Endothelial cell of umbilical vein (primary cell): Measurements from ENCODE around the gene REC8. TPM values are rescaled to one million over a fixed set of nuclear protein-coding genes. Genes with fewer than 3 reads are reported as not detected.

ENCODE experiments used
- BruUV-seq: library from RNA; stranded (reverse); fragments of 400-500 nt; replicated peaks from 2 replicates; lab custom pipeline; 2021; lab: Mats Ljungman, UMichigan
- CTCF ChIA-PET: fragments of 300-600, 350-600 bp; sonication (Branson Sonifier 250); formaldehyde crosslinking; loops from one replicate; lab custom pipeline; 2021; ENCODE audit warnings: antibody characterized with exemption, inconsistent platforms; lab: Charles Lee
- POLR2A ChIA-PET: fragments of 300-600, 350-600 bp; sonication (Branson Sonifier 250); formaldehyde crosslinking; loops from one replicate; lab custom pipeline; 2021; ENCODE audit warnings: antibody characterized with exemption, inconsistent platforms; lab: Charles Lee
- DNase-seq: peaks from one replicate; pipeline ENCODE4 v3.0.0-alpha.2; 2011; ENCODE audit warnings: low read depth, low spot score
- FAIRE-seq: peaks from 2 replicates; lab custom pipeline; 2011; peaks lifted over from hg19 to GRCh38; lab: Jason Lieb, UNC
- H2AFZ ChIP-seq: 2 replicates; pipeline ENCODE4 v1.6.0; 2012; ENCODE audit warnings: low read depth, low read length, control low read depth, inconsistent platforms
- H3K27ac ChIP-seq: 2 replicates; pipeline ENCODE4 v1.5.1; 2011; ENCODE audit warnings: low read depth, mild to moderate bottlenecking, control low read depth, low read length, moderate library complexity; ENCODE audit not compliant: insufficient read depth
- H3K27me3 ChIP-seq, 2 experiments: 2 replicates each; pipeline versions ENCODE4 v1.6.0 to v1.6.1; 2011; ENCODE audit warnings: low read length in 2 of 2, mixed read lengths in 1 of 2; ENCODE audit not compliant: control insufficient read depth in 2 of 2, insufficient read depth in 2 of 2
- H3K36me3 ChIP-seq, 2 experiments: 2 replicates in 1 of 2; 3 replicates in 1 of 2; pipeline ENCODE4 v1.5.1; 2011; ENCODE audit warnings: low read length in 2 of 2, mild to moderate bottlenecking in 1 of 2, moderate library complexity in 1 of 2; ENCODE audit not compliant: control insufficient read depth in 2 of 2, insufficient read depth in 2 of 2; ENCODE audit errors: extremely low read depth in 1 of 2
- H3K4me1 ChIP-seq: 3 replicates; pipeline ENCODE4 v1.5.1; 2011; ENCODE audit warnings: mild to moderate bottlenecking, low read length; ENCODE audit not compliant: control insufficient read depth, insufficient read depth; ENCODE audit errors: extremely low read depth
- H3K4me2 ChIP-seq: 2 replicates; pipeline ENCODE4 v1.6.1; 2011; ENCODE audit warnings: low read length, control low read depth, mixed read lengths; ENCODE audit not compliant: insufficient read depth
- H3K4me3 ChIP-seq, 3 experiments: fragments of 200-600 bp in 1 of 3; sonication (generic), shearing (Covaris generic) in 1 of 3; replicated peaks in 1 of 3; 2 replicates each; pipeline ENCODE4 v1.5.1; 2011 to 2016; ENCODE audit warnings: control low read depth in 3 of 3, low read length in 3 of 3, mild to moderate bottlenecking in 2 of 3, inconsistent platforms in 1 of 3, low read depth in 1 of 3, moderate library complexity in 1 of 3; ENCODE audit not compliant: insufficient read depth in 1 of 3
- H3K79me2 ChIP-seq: 2 replicates; pipeline ENCODE4 v1.6.0; 2012; ENCODE audit warnings: low read length, inconsistent platforms; ENCODE audit not compliant: control insufficient read depth, insufficient read depth
- H3K9ac ChIP-seq: replicated peaks from 2 replicates; pipeline ENCODE3; 2011; ENCODE audit warnings: low read length, control low read depth; ENCODE audit not compliant: insufficient read depth; ENCODE audit errors: extremely low read depth
- H3K9me1 ChIP-seq: replicated peaks from 3 replicates; pipeline ENCODE4 v1.6.0; 2011; ENCODE audit warnings: mild to moderate bottlenecking, low read length; ENCODE audit not compliant: control insufficient read depth, insufficient read depth; ENCODE audit errors: extremely low read depth
- H3K9me3 ChIP-seq: replicated peaks from 2 replicates; pipeline ENCODE4 v1.5.1; 2012; ENCODE audit warnings: low read length, inconsistent platforms; ENCODE audit not compliant: control insufficient read depth, insufficient read depth
- H4K20me1 ChIP-seq: replicated peaks from 2 replicates; pipeline ENCODE3; 2011; ENCODE audit warnings: mild to moderate bottlenecking, low read length; ENCODE audit not compliant: control insufficient read depth, insufficient read depth; ENCODE audit errors: extremely low read depth
- EZH2 ChIP-seq: IDR thresholded peaks from 2 replicates; pipeline ENCODE4 v1.6.1; 2012; ENCODE audit warnings: borderline replicate concordance, low read depth, mild to moderate bottlenecking, moderate library complexity, low read length, inconsistent platforms; ENCODE audit not compliant: severe bottlenecking
- FOS ChIP-seq: IDR thresholded peaks from 2 replicates; pipeline ENCODE4 v1.6.1; 2011; ENCODE audit warnings: mild to moderate bottlenecking, low read length, moderate library complexity, borderline replicate concordance; ENCODE audit not compliant: insufficient read depth
- GATA2 ChIP-seq: IDR thresholded peaks from 2 replicates; pipeline ENCODE4 v1.7.0; 2011; ENCODE audit warnings: low read depth, mild to moderate bottlenecking, moderate library complexity, mixed read lengths, low read length; ENCODE audit not compliant: insufficient read length, insufficient read depth
- JUN ChIP-seq: IDR thresholded peaks from 2 replicates; pipeline ENCODE4 v1.6.1; 2011; ENCODE audit warnings: borderline replicate concordance, low read depth; ENCODE audit not compliant: insufficient read length, insufficient read depth
- MYC ChIP-seq: IDR thresholded peaks from one replicate; pipeline ENCODE4 v1.6.1; 2011; ENCODE audit warnings: mild to moderate bottlenecking, low read depth, low read length
- POLR2AphosphoS5 ChIP-seq: IDR thresholded peaks from 2 replicates; pipeline ENCODE4 v1.6.1; 2012; ENCODE audit warnings: low read depth, mild to moderate bottlenecking, control low read depth, low read length, moderate library complexity; ENCODE audit not compliant: insufficient read depth
- dilution Hi-C: fragments of 300-500 bp; cut with MboI; formaldehyde crosslinking; loops from one replicate; pipeline ENCODE4 v1.15.0; 2019; ENCODE audit warnings: low sequenced_read_pairs; ENCODE audit not compliant: extremely low pct_ligation_motif_present
- intact Hi-C: fragments of 100-400 bp; cut with micrococcal nuclease; formaldehyde crosslinking; loops from one replicate; pipeline ENCODE4 v1.10.0; 2022
- polyA plus RNA-seq, 4 experiments: library from polyadenylated mRNA; depleted of rRNA in 3 of 4; stranded (reverse) in 3 of 4; unstranded in 1 of 4; fragments of >200 nt; gene quantifications; 2 replicates each; pipeline versions ENCODE4 v1.2.1 to v1.2.3, GENCODE V29; 2011 to 2012; ENCODE audit warnings: missing spikeins in 1 of 4
- total RNA-seq: library from RNA; stranded (reverse); gene quantifications from 2 replicates; pipeline ENCODE4 v1.2.3, GENCODE V29; 2021
- TF ChIP-seq, protein P1 (sequence below), 2 donors: IDR thresholded peaks; 1 replicate in 1 of 2; 2 replicates in 1 of 2; pipeline ENCODE4 v1.5.1; 2011; ENCODE audit warnings: low read length in 2 of 2, mild to moderate bottlenecking in 2 of 2, moderate library complexity in 2 of 2, control low read depth in 1 of 2, inconsistent platforms in 1 of 2, low read depth in 1 of 2; ENCODE audit not compliant: insufficient read depth in 1 of 2; ENCODE audit errors: extremely low read depth in 1 of 2
- TF ChIP-seq, protein P2 (sequence below): IDR thresholded peaks from 2 replicates; pipeline ENCODE4 v1.6.1; 2011; ENCODE audit not compliant: insufficient read depth, insufficient read length

REC8 gene
- total and polyA plus RNA-seq, 2 donors (not counting 3 experiments of a cell fraction or from before 2014, with no cell fraction given): 12.5 to 33.6 TPM

DNA sequence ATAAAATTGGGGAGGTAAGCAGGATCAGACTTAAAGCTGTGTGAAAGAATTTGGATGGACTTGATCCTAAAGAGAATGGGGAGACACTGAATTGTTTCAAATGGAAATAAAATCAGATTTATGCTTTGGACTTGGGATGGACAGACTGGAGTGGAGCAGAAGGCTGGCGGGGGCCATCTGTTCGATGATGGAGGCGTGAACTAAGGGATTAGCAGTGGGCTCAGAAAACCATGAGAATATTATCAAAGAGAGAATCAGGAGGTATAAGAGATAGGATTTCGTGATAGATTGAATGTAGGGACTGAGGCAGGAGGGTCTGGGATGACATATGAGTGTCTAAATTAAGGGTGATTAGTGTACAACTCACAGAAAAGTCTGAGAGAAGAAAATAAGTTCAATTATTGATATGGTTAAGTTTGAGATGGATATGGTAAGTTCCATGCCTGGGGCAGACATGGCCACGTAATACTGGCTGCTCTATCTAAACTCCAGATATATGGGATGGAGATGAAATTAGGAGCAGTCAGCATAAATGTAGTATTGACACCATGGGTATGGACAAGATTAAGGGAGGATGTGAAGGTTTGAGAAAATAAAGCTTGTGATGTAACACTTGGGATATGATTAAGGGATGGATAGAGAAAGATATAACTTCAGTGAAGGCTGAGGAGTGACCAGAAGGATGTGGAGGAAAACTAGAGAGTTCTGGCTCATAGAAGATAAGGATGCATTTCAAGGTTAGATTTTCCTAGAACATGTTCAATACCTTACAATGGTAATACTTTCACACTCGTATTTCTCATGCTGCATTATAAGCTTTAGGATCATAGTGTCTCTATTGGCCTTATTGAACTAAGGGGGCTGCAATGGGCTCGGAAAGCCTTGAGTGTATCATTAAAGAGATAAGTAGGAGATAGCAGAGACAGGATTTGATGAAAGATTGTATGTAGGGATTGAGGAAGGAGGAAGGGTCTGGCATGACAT lies 32.6 kb downstream of the REC8 start:
- no peak for FAIRE-seq
- Histone ChIP-seq H3K79me2 (no peaks in the 10 kb centered on the region), H3K9me1 (no peaks in the 10 kb centered on the region), H3K36me3 (peaks cover 6 to 22% of the 10 kb centered on the region in 2 experiments), H3K4me3 (no peak overlapping the region), H3K9ac (no peak overlapping the region), H3K4me1 (no peaks in the 10 kb centered on the region), H3K27ac (no peak overlapping the region), H4K20me1 (no peaks in the 10 kb centered on the region), H2AFZ (no peak overlapping the region), H3K27me3 (no peaks in the 10 kb centered on the region), H3K4me2 (no peak overlapping the region), H3K9me3 (no peaks in the 10 kb centered on the region)
- ChIA-PET POLR2A (no interaction called here), CTCF (no interaction called here)
- no peak for TF ChIP-seq MYC
- TF ChIP-seq, protein P1, sequence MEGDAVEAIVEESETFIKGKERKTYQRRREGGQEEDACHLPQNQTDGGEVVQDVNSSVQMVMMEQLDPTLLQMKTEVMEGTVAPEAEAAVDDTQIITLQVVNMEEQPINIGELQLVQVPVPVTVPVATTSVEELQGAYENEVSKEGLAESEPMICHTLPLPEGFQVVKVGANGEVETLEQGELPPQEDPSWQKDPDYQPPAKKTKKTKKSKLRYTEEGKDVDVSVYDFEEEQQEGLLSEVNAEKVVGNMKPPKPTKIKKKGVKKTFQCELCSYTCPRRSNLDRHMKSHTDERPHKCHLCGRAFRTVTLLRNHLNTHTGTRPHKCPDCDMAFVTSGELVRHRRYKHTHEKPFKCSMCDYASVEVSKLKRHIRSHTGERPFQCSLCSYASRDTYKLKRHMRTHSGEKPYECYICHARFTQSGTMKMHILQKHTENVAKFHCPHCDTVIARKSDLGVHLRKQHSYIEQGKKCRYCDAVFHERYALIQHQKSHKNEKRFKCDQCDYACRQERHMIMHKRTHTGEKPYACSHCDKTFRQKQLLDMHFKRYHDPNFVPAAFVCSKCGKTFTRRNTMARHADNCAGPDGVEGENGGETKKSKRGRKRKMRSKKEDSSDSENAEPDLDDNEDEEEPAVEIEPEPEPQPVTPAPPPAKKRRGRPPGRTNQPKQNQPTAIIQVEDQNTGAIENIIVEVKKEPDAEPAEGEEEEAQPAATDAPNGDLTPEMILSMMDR (IDR thresholded peaks at IDR 0.05; ENCODE audit: extremely low read depth in 1 of 2, insufficient read depth in 1 of 2, low read depth in 1 of 2, low read length in 2 of 2): no peak
- TF ChIP-seq, protein P2, sequence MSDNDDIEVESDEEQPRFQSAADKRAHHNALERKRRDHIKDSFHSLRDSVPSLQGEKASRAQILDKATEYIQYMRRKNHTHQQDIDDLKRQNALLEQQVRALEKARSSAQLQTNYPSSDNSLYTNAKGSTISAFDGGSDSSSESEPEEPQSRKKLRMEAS: no peak
- no peak for TF ChIP-seq GATA2
- TF ChIP-seq EZH2: no peak
- TF ChIP-seq FOS: no peak
- TF ChIP-seq JUN: no peak
- no peak for TF ChIP-seq POLR2AphosphoS5
- dilution Hi-C loops: no loop called here
- BruUV-seq: no TSS peak
- no peak for DNase-seq
- intact Hi-C loops: no loop called here
